ENCODE results near the gene ELP4.

ELP4 gene

GRCh38 chr11:31815711-31816467 is 306.3 kb downstream of the ELP4 start:
- DNase-seq = no peak

GRCh38 chr11:31816468-31817053 is 307.0 kb downstream of the ELP4 start:
- no peak for DNase-seq

- DNase-seq = no peak
Observed at GRCh38 chr11:31817054-31817620, 307.6 kb downstream of the ELP4 start.

- no peak for DNase-seq
Observed at GRCh38 chr11:31817621-31818424, 308.3 kb downstream of the ELP4 start.

- no peak for DNase-seq
Observed at GRCh38 chr11:31818425-31818755, 308.8 kb downstream of the ELP4 start.

- DNase-seq = no peak
Observed at GRCh38 chr11:31818874-31819331, 309.3 kb downstream of the ELP4 start.

- no peak for DNase-seq
Observed at GRCh38 chr11:31819621-31820437, 310.3 kb downstream of the ELP4 start.

GRCh38 chr11:31820438-31820818 is 310.9 kb downstream of the ELP4 start:
- no peak for DNase-seq

- no peak for DNase-seq
Observed at GRCh38 chr11:31821235-31821764, 311.7 kb downstream of the ELP4 start.

GRCh38 chr11:31821766-31822165 is 312.2 kb downstream of the ELP4 start:
- no peak for DNase-seq

GRCh38 chr11:31822175-31822926 is 312.8 kb downstream of the ELP4 start:
- no peak for DNase-seq

- DNase-seq = no peak
Observed at GRCh38 chr11:31822927-31823643, 313.5 kb downstream of the ELP4 start.

- DNase-seq = no peak
Observed at GRCh38 chr11:31823644-31824331, 314.2 kb downstream of the ELP4 start.

- DNase-seq = no peak
Observed at GRCh38 chr11:31824332-31824878, 314.8 kb downstream of the ELP4 start.

- no peak for DNase-seq
Observed at GRCh38 chr11:31824879-31825837, 315.6 kb downstream of the ELP4 start.

- DNase-seq = no peak
Observed at GRCh38 chr11:31825838-31826484, 316.4 kb downstream of the ELP4 start.

GRCh38 chr11:31826536-31827438 is 317.2 kb downstream of the ELP4 start:
- no peak for DNase-seq

Data from CD4-positive, alpha-beta T cell treated with Interleukin-21 for 1 hour (primary cell).